ENCODE data around the gene SLC39A11. TPM values are rescaled to one million over a fixed set of nuclear protein-coding genes. Genes with fewer than 3 reads are reported as not detected.
"Not testable (repeated sequence)": the region's sequence is repeated elsewhere in the genome, so short reads cannot be mapped to it uniquely, and the experiment has no call there.

SLC39A11 gene
- total RNA-seq, 2 experiments from 2014 or later, result 25.6 to 51.5 TPM

GRCh38 chr17:73098919-73099318 is 6.4 kb upstream of the SLC39A11 start:
- Histone ChIP-seq H3K79me2 (ENCODE audit: insufficient read depth, low read depth, low read length) (no peaks in the 10 kb centered on the region), H3K4me3 (ENCODE audit: low read depth, low read length, poor library complexity, severe bottlenecking) (no peak overlapping the region), H3K9me3 (ENCODE audit: low read length) (no peaks in the 10 kb centered on the region), H4K20me1 (ENCODE audit: insufficient read depth, low read length) (no peaks in the 10 kb centered on the region), H3K4me2 (ENCODE audit: low read length) (no peak overlapping the region), H3K9me2 (ENCODE audit: insufficient read depth, low read length) (no peaks in the 10 kb centered on the region), H3K27ac (ENCODE audit: low read depth, low read length, poor library complexity, severe bottlenecking) (no peak overlapping the region), H3K4me1 (ENCODE audit: insufficient read depth, low read length, poor library complexity, severe bottlenecking) (peaks cover 4% of the 10 kb centered on the region), H2AFZ (ENCODE audit: low read length) (no peak overlapping the region), H3K36me3 (ENCODE audit: insufficient read depth, low read length) (no peaks in the 10 kb centered on the region)
- CTCF ChIA-PET (ENCODE audit: unreplicated experiment), result no interaction called here
- POLR2A ChIA-PET, result no interaction called here
- TF ChIP-seq CTCF (conservative IDR thresholded peaks at IDR 0.05; ENCODE audit: low read length) (no peak), EZH2phosphoT487 (IDR thresholded peaks at IDR 0.05; ENCODE audit: borderline replicate concordance, low read depth, low read length) (no peak)
- no TSS peak for BruUV-seq (replicated peaks)
- no peak for DNase-seq (ENCODE audit: low spot score)
- intact Hi-C loops (cut with micrococcal nuclease; ENCODE audit: unreplicated experiment), result no loop called here

- peaks cover 10% of the 10 kb centered on the region for H3K4me1 ChIP-seq (ENCODE audit: insufficient read depth, low read length, poor library complexity, severe bottlenecking)
- H3K4me3 ChIP-seq (ENCODE audit: low read depth, low read length, poor library complexity, severe bottlenecking); H3K4me2 ChIP-seq (ENCODE audit: low read length); POLR2A ChIA-PET; H3K36me3 ChIP-seq (ENCODE audit: insufficient read depth, low read length); H3K27ac ChIP-seq (ENCODE audit: low read depth, low read length, poor library complexity, severe bottlenecking); H3K9me3 ChIP-seq (ENCODE audit: low read length); CTCF ChIA-PET (ENCODE audit: unreplicated experiment); BruUV-seq (replicated peaks); DNase-seq (ENCODE audit: low spot score); H4K20me1 ChIP-seq (ENCODE audit: insufficient read depth, low read length); H2AFZ ChIP-seq (ENCODE audit: low read length); H3K9me2 ChIP-seq (ENCODE audit: insufficient read depth, low read length); H3K79me2 ChIP-seq (ENCODE audit: insufficient read depth, low read depth, low read length); intact Hi-C loops (cut with micrococcal nuclease; ENCODE audit: unreplicated experiment): not testable (repeated sequence)
Measured at GRCh38 chr17:73097973-73098765, 5.7 kb upstream of the SLC39A11 start.

- H3K36me3 ChIP-seq (ENCODE audit: insufficient read depth, low read length), result no peaks in the 10 kb centered on the region
- intact Hi-C loops (cut with micrococcal nuclease; ENCODE audit: unreplicated experiment), result no loop called here
- H2AFZ ChIP-seq (ENCODE audit: low read length), result no peak overlapping the region
- no peaks in the 10 kb centered on the region for H4K20me1 ChIP-seq (ENCODE audit: insufficient read depth, low read length)
- H3K4me1 ChIP-seq (ENCODE audit: insufficient read depth, low read length, poor library complexity, severe bottlenecking), result peaks cover 15% of the 10 kb centered on the region
- TF ChIP-seq CTCF (conservative IDR thresholded peaks at IDR 0.05; ENCODE audit: low read length) (no peak), EZH2phosphoT487 (IDR thresholded peaks at IDR 0.05; ENCODE audit: borderline replicate concordance, low read depth, low read length) (no peak)
- no TSS peak for BruUV-seq (replicated peaks)
- no peak overlapping the region for H3K4me3 ChIP-seq (ENCODE audit: low read depth, low read length, poor library complexity, severe bottlenecking)
- H3K79me2 ChIP-seq (ENCODE audit: insufficient read depth, low read depth, low read length), result peaks cover 3% of the 10 kb centered on the region; the same call in 1 of the 2 replicates
- no peak for DNase-seq (ENCODE audit: low spot score)
- ChIA-PET POLR2A (no interaction called here), CTCF (ENCODE audit: unreplicated experiment) (no interaction called here)
- H3K9me3 ChIP-seq (ENCODE audit: low read length), result no peaks in the 10 kb centered on the region
- no peaks in the 10 kb centered on the region for H3K9me2 ChIP-seq (ENCODE audit: insufficient read depth, low read length)
- H3K4me2 ChIP-seq (ENCODE audit: low read length), result no peak overlapping the region
- H3K27ac ChIP-seq (ENCODE audit: low read depth, low read length, poor library complexity, severe bottlenecking), result no peak overlapping the region
Measured at GRCh38 chr17:73096866-73097265, 4.4 kb upstream of the SLC39A11 start.

Data from OCI-LY7 (cell line).